Left cardiac atrium (tissue), 4 donors: ENCODE measurements around the gene IPO5. TPM values are rescaled to one million over a fixed set of nuclear protein-coding genes. Genes with fewer than 3 reads are reported as not detected.
"Not testable (repeated sequence)": the region's sequence is repeated elsewhere in the genome, so short reads cannot be mapped to it uniquely, and the experiment has no call there.

ENCODE experiments used
- ATAC-seq, 2 donors: fragments of 200-7000 bp; cut with Tn5 transposase; one replicate each; pipeline ENCODE4 v1.9.1; 2020; ENCODE audit warnings: mild to moderate bottlenecking in 2 of 2, moderate library complexity in 2 of 2
- DNase-seq: peaks from one replicate; pipeline ENCODE4 v3.0.0-alpha.2; 2020
- intact Hi-C, 2 donors: fragments of 100-400 bp; cut with DNase I; formaldehyde crosslinking; loops; one replicate each; pipeline versions ENCODE4 v1.14.1 to v1.15.1; 2022 to 2023
- total RNA-seq, 2 donors: library from RNA; stranded (reverse); fragmentation: NEBNext Ultra II Directional; extraction: Animal tissue kit (Norgen Biotek cat#: 25700); gene quantifications; one replicate each; pipeline ENCODE4 v1.2.1, GENCODE V29; 2021
- donor health status: DM: no; HTN: yes; CAD: no.
- donor health status: DM: no; HTN: yes; CAD: no; lungs with severe emphysema.
- donor health status: DM: yes; HTN: yes; CAD: no.
- donor health status: Dilated cardiomyopathy.

IPO5 gene
- total RNA-seq, 2 donors from 2014 or later, result 77.8 to 101 TPM

DNA sequence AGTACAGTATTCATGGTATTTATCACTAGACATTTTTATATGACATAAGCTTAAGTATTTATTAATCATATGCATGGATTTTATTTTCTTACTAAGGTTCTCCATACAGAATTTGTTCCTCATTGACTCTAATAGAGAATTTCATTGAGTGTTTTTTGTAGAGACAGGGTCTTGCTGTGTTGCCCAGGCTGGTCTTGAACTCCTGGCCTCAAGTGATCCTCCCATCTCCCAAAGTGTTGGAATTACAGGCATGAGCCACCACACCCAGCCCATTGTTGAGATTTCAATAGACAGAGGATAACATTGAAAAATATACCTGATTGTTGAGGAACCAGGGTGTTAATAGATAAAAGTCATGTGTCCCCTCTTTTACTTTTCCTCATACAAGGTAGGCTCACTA, 26.1 kb downstream of the IPO5 start:
- ATAC-seq (no peak), DNase-seq (no peak)
- intact Hi-C loops, result loop anchor here in 1 of 2 donors (10.0 kb wide), 1 partner anchor 125 kb away; no protein-coding TSS in a partner anchor

- ATAC-seq, result no peak
- intact Hi-C loops, result no loop called here
- DNase-seq, result no peak
Measured at GRCh38 chr13:97982286-97982685, 28.8 kb downstream of the IPO5 start.

DNA sequence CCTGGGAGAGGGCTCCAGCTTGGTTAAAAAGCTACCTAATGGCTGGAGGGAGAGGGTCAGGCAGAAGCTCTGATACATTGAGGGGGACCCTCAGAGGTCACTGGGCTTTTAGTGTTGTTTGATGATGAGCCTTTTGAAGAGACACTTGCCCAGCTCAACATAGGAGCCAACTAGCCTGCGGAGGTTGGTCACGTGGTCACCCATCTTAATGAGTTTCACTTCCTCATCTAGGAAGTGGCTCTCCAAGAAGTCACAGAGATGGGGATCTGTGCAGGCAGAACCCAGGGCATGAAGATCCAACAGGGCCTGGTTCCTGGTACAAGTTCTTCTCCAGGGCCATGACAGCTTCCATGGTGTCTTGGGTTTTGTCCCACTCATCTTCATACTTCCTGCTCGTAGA, 33.4 kb downstream of the IPO5 start:
- intact Hi-C loops, result no loop called here
- peak in 1 of 2 donors; percentile 50 for ATAC-seq
- DNase-seq, result peak; percentile 26

DNA sequence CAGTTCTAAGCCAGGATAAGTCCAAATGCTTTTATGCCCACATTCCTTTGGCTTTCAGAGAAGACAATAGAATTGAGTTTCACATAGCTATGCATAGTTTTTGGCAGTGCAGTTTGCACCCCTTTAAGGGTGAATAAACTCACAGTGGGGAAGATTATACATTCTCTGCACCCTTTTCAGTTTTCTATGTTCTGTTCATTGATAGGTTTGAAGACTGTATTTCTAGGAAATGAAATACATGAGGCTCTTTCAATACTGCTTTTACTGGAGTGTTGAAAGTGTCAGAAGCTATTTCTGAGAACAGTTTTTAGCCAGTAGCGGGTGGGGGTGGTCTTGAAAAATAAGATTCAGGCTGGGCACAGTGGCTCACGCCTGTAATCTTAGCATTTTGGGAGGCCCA, 46.2 kb downstream of the IPO5 start:
- DNase-seq (no peak), ATAC-seq (no peak)
- intact Hi-C loops, result no loop called here

DNA sequence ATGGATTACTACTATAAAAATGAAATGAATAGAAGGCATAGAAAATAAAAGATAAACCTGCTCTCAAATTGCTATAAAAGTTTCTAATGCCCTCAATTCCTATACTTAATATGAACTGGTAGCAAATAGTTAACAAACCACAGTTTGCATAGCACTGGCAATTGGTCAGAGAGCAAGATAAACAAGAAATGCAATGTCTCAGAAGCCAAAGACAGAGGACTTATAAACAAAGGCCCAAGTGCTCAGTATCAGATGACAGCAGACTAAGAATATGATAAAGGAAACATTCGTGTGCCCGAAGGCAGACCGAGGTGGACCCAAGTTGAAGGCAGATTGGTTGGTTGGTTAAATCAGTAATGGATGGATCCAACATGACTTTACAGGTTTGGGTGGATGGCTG, 50.6 kb downstream of the IPO5 start:
- no peak for ATAC-seq
- DNase-seq, result no peak
- intact Hi-C loops, result no loop called here

DNA sequence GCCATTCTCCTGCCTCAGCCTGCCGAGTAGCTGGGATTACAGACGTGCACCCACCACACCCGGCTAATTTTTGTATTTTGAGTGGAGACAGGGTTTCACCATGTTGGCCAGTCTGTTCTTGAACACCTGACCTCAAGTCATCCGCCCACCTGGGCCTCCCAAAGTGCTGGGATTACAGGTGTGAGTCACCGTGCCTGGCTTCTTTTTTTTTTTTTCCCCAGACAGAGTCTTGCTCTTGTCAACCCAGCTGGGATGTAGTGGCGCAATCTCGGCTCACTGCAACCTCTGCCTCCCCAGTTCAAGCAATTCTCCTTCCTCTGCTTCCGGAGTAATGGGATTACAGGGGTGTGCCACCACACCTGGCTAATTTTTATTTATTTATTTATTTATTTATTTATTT, 51.5 kb downstream of the IPO5 start:
- intact Hi-C loops, ATAC-seq, DNase-seq: not testable (repeated sequence)

DNA sequence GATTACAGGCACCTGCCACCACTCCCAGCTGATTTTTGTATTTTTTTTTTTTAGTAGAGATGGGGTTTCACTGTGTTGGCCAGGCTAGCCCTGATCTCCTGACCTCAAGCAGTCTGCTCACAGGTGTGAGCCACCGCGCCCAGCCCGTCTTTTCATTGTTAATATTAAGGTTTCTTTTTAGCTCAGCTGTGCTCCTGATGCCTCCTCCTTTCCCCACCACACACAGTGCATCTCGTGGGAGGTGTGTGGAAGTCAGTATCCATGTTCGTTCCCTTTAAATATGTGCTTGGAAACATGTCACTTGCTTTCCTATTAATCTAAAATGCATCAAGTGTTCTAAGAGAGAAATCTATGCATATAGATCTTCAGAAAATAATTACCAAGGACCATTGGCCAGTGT, 53.5 kb downstream of the IPO5 start:
- intact Hi-C loops, result no loop called here
- DNase-seq (no peak), ATAC-seq (no peak)

DNA sequence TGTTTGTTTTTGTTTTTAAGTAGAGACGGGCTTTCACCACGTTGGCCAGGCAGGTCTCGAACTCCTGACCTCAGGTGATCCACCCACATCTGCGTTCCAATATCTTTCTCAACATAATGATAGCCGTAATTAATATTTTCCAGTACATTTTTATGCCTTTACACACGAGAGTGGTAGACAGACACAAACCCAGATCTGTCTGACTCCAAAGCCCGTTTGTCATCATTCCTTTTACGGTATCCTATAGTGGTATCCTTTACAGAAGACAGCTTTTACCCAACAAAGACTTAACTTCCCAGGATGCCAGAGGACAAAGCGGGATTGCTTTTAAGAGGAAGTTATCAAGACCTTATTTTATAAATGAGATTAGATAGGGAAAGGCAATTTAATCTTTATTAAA, 59.8 kb downstream of the IPO5 start:
- no peak for DNase-seq
- intact Hi-C loops, result no loop called here
- ATAC-seq, result no peak

- intact Hi-C loops, result no loop called here
- DNase-seq (no peak), ATAC-seq (no peak)
Measured at GRCh38 chr13:98014766-98015165, 61.3 kb downstream of the IPO5 start.

GRCh38 chr13:98018293-98018692, 64.8 kb downstream of the IPO5 start:
- DNase-seq (no peak), ATAC-seq (no peak)
- intact Hi-C loops, result no loop called here

DNA sequence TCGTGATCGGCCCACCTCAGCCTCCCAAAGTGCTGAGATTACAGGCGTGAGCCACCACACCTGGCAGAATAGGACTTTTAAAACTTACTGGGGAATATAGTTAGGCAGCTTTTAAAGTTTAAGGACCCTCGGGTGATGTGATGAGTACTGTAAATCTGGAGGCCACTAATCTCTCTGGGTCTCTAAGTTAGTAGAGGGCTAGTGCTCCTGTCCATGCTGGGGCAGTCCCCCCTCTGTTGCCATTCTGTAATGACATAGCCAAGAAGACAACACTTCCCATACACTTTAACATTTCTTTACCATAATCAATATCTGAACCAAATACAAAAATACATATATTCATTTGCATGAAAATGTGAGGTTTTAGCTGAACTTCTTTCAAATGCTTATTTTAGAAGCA, 65.7 kb downstream of the IPO5 start:
- no peak for ATAC-seq
- intact Hi-C loops, result no loop called here
- no peak for DNase-seq

- DNase-seq (no peak), ATAC-seq (no peak)
- intact Hi-C loops, result no loop called here
Measured at GRCh38 chr13:98020271-98020670, 66.8 kb downstream of the IPO5 start.

GRCh38 chr13:98022210-98022609, 68.7 kb downstream of the IPO5 start:
- intact Hi-C loops, result no loop called here
- ATAC-seq (peak; percentile 86), DNase-seq (peak; percentile 46)

GRCh38 chr13:98025480-98026025, 72.1 kb downstream of the IPO5 start:
- no peak for ATAC-seq
- intact Hi-C loops, result no loop called here
- DNase-seq, result no peak

DNA sequence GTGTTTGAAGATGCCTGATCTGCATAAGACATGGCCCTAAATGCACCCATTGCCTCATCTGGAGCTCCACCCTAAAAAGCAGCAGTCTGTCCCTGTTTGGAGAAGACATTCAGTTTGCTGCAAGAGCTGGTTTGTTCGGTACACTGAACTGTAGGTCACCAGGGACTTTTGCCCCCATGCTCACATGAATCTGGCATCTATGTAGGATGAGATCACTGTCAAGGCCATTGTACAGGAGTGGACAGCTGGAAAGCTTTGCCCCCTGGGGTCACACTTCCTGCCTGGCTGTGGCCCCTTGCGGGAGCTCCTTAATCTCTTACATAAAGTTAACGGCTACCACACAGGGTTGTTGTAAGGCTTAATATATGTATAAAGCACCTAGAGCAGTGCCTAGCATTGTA, 73.0 kb downstream of the IPO5 start:
- intact Hi-C loops, result no loop called here
- ATAC-seq, result peak; percentile 40 to 50
- no peak for DNase-seq

DNA sequence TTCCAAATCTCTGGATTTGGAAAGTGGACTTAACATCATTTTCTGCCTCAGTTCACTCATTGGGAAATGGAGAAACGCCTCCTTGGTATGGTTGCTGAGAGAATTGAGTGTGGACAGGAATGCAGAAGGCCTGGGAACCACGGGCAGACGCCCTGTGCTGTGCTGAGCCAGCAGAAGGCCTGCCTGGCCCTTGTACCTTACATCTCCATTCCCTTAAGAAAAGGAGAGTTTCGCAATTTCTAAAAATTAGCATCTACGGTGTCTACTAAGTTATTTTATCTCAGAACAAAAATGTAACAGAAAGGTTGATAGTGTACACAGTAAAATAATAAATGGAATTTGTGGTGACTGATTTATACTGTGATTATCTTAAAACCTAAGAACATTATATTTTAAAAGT, 78.7 kb downstream of the IPO5 start:
- intact Hi-C loops, result loop anchor here in 1 of 2 donors (10.0 kb wide), 1 partner anchor 623 kb away; no protein-coding TSS in a partner anchor

GRCh38 chr13:98033277-98034247, 80.1 kb downstream of the IPO5 start:
- intact Hi-C loops, result loop anchor here in 1 of 2 donors (10.0 kb wide), 1 partner anchor 621 kb away; no protein-coding TSS in a partner anchor
- ATAC-seq, result peak in 1 of 2 donors; percentile 35

More for the DNA sequence above, 78.7 kb downstream of the IPO5 start:
- no peak for DNase-seq
- no peak for ATAC-seq

DNA sequence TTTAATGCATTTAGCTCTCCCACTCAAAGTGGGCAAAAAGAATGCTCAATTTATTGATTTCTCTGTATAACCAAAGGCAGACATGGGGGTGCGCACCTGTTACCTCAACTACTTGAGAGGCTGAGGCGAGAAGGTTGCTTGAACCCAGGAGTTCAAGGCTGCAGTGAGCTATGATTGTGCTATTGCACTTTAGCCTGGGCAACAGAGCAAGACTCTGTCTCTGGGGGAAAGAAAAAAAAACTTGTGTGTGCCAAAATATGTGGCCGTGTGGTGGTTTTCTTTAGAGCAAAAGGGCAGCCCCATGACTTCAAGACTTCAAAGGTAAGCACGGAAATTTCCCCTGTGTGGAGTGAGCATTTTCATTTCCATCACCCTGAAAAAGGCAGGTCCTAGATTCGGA, 81.9 kb downstream of the IPO5 start:
- ATAC-seq, result no peak
- intact Hi-C loops, result loop anchor here in 1 of 2 donors (10.0 kb wide), 1 partner anchor 619 kb away; no protein-coding TSS in a partner anchor

More at GRCh38 chr13:98033277-98034247, 80.1 kb downstream of the IPO5 start:
- no peak for DNase-seq

DNA sequence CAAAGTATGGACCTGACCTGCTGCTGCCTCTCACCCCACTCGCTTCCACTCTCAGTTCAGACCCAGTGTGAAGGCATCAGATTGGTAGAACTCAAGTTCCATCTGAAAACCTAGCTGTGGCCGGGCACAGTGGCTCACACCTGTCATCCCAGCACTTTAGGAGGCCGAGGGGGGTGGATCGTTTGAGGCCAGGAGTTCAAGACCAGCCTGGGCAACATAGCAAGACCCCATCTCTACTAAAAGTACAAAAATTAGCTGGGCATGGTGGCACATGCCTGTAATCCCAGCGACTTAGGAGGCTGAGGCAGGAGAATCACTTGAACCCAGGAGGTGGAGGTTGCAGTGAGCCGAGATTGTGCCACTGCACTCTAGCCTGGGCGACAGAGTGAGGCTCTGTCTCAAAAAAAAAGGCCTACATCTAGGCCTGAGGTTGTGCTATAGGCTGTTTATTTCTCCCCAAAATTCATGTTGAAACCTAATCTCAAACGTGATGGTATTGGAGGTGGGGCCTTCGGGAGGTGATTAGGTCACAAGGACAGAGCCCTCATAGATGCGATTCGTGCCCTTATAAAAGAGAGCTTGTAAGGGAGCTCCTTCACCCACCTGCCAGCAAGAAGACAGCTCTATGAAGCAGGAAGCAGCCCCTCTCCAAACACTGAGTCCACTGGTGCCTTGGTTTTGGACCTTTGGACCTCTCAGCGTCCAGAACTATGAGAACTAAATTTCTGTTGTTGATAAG, 83.3 kb downstream of the IPO5 start:
- not testable (repeated sequence) for ATAC-seq, DNase-seq
- intact Hi-C loops, result loop anchor here in 1 of 2 donors (10.0 kb wide), 1 partner anchor 618 kb away; no protein-coding TSS in a partner anchor

More for the DNA sequence above, 81.9 kb downstream of the IPO5 start:
- DNase-seq, result no peak
